ELF-1 (cell line): ENCODE measurements around the gene USP10.
"Not testable (repeated sequence)": the region's sequence is repeated elsewhere in the genome, so short reads cannot be mapped to it uniquely, and the experiment has no call there.

Experiments used
- DNase-seq: peaks from one replicate; pipeline ENCODE4 v3.0.0-alpha.2; 2016; ENCODE audit warnings: low read depth, low spot score

Gene USP10

DNA sequence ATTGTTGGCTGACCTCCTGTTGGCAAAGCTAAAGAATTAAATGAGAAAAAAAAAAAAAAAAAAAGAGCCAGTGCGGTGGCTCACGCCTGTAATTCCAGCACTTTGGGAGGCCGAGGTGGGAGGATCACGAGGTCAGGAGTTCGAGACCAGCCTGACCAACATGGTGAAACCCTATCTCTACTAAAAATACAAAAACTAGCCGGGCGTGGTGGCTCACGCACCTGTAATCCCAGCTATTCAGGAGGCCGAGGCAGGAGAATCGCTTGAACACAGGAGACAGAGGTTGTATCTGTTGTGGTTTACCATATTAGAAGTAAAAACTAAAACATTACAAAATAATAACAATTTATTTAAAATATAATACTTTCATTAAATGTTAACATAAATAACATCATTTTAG lies 5.9 kb upstream of the USP10 start:
- not testable (repeated sequence) for DNase-seq

GRCh38 chr16:84694980-84695379 lies 4.8 kb upstream of the USP10 start:
- no peak for DNase-seq

DNA sequence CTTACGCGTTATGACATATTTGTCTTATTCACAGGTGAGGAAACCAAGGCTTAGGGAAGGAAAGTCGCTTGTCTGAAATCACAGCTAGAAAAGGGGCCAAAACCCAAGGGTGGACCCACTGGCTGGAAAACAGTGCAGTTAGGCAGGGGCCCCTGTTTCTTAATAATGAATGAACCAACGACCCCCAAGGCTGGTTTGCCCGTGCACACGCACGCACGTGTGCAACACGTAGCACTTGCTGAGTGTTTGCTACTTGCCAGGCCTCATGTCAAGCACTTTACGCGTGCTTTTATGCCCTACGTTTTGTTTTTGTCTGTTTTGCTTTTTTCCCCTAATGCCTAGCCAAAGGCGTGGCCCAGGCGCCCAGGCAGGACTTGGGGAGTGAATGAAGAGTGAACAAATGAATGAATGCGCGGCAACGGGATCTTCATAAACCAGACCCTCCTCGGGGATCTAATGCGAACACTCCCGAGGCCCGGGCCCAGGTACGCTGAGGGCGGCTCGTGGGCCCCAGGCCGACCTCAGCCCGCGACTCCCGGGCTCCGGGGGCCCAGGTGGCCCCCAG lies 571 bp upstream of the USP10 start:
- DNase-seq = no peak

DNA sequence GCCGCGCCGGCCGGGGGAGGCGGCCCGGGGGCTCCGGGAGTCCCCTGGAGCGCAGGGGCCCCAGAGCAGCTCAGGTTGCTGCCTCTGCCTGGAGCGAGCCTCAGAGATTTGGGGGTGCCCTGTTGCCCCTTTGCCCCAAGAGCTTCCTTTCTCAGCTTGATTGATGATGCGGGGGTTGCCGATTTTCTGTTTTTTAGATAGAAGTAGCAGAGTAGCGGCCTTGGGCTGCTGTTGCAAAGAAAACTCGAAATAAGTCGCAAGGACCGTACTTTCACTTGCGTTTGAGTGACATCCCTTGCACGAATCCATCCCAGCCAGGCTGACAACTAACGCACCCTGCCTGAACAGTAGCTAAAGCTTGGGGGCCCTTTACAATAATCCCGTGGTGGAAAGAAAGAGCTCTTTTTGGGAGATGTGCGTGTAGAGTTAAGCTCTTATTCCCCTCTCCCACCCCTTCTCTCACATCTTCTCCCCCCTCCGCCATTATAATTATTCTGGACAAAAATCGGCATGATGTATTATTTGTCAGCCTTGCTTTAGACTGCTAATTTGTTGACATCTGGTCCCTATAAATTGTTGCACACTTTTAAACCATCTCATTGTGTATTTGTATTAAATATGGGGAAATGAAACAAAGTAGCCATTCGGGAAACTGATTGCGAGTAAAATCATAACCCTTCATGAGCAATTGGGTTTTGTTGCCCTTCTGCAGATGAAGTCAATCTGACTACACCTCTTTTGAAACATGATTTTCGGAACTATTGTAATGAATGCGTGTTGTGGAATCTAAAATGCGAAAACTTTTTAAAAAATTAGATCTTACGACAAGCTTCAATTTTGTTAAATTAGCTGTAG lies 873 bp downstream of the USP10 start:
- DNase-seq = peak; percentile 41

- no peak for DNase-seq
Observed at GRCh38 chr16:84703681-84704080, 3.9 kb downstream of the USP10 start.

DNA sequence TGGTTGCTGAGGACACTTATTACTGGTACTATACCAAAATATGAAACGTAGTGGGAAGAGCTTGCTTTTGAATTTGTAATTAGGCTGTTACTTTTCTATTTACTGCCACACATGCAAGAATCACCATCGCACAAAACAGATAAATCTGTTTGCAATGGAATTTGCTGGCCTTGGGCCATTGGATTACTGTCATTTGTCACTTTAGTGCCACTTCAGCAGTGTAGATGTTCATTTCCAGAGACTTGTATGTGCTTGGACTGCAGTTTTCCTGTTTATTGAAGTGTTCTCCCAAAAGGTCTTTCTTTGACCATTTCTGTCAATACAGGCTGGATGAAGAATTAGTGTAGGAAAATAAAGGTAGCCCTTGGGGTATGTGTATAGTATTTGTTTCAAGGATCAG lies 4.5 kb downstream of the USP10 start:
- DNase-seq = no peak

DNA sequence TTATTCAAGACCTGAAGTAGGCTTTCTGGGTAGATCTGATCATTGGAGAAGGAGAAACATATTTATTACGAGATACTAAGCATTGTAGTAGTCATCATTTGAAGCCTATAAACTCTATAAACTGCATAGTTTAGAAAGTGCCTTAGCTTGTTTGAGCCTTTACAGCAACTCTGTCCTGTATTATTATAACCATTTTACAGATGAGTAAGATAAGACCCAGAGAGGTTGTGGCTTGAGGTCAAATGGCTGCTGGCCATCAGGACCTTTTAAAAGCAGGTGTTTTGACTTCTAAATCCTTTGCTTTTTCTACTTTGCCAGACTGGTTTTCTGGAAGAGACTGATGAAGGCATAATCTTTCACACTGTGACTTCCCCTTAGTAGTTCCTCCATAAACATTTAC lies 7.1 kb downstream of the USP10 start:
- DNase-seq = no peak

DNA sequence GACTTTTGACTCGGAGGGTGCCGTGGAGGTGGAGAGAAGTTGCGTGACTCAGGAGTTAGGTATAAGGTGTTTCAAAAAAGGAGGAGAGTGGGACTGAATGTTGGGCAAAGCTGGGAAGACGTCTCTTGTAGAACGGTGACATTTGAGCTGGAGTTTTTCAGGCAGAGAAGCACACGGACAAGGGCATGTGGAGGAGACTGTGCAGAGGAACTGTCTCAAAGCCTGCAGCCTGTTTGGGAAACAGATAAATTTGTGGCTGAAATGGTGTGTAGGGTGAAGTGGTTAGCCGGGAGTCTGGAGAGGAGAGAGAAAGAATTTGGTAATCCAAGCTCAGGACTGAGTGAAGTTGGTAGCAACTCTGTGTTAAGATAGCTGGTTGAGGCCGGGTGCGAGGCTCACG lies 9.8 kb downstream of the USP10 start:
- no peak for DNase-seq

GRCh38 chr16:84710686-84711085 lies 10.9 kb downstream of the USP10 start:
- no peak for DNase-seq

GRCh38 chr16:84712138-84712671 lies 12.4 kb downstream of the USP10 start:
- DNase-seq = no peak

GRCh38 chr16:84712801-84713775 lies 13.3 kb downstream of the USP10 start:
- DNase-seq = no peak

GRCh38 chr16:84714028-84714427 lies 14.2 kb downstream of the USP10 start:
- DNase-seq = no peak

- no peak for DNase-seq
Observed at GRCh38 chr16:84715424-84715823, 15.6 kb downstream of the USP10 start.

- no peak for DNase-seq
Observed at GRCh38 chr16:84715854-84716253, 16.1 kb downstream of the USP10 start.

GRCh38 chr16:84716740-84717139 lies 16.9 kb downstream of the USP10 start:
- no peak for DNase-seq

DNA sequence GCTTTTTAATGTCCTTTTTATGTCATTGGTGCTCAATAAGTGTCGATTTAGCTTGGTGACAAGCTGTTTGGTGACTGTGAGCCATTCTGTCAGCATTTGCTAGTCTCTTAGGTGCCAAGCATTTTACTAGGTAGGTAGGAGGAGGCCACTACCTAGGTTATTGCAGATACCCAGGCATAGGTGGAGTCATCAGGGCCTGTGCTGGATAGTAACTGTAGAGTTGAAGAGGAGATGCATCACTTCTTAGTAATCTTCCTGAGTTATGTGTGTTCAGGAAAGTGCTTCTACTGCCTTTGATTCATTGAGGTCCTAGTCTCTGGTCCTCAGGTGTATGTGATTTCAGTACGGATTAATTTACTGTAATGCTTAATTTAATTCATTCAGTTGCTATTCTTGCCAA lies 17.7 kb downstream of the USP10 start:
- DNase-seq = no peak

- DNase-seq = no peak
Observed at GRCh38 chr16:84720177-84720579, 20.4 kb downstream of the USP10 start.

GRCh38 chr16:84722068-84722467 lies 22.3 kb downstream of the USP10 start:
- no peak for DNase-seq

- no peak for DNase-seq
Observed at GRCh38 chr16:84723906-84724305, 24.1 kb downstream of the USP10 start.

DNA sequence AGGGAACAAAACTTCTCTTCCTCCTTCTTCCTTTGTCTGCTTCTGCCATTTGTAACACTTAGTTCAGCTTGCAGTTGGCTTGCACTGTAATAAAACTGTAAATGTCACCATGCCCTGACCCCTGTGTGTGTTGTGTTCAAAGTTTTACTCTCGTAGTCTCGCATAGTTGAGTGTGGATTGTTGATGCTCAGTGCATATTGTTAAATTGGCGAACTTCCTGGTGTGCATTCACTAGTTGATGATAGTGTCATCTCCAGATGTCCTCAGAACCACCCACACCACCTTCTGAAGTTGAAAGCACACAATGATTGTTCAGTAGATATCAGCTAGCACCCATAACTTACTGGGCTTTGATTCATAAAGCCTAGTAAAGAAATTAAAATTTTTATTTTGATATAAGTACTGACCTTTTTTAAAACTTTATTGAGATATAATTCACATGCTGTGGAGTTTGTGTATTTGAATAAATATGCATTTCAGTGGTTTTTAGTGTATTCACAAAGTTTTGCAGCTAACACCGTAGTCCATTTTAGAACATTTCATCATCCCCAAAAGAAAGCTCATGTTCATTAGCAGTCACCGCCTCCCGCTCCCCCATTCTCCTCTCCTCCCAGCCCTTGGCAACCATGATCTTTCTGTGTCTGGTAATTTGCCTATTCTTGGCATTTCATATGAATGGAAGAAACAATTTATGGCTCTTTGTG lies 25.0 kb downstream of the USP10 start:
- no peak for DNase-seq

- peak; percentile 63 for DNase-seq
Observed at GRCh38 chr16:84725481-84726078, 25.8 kb downstream of the USP10 start.
